Sigmoid colon (tissue), 4 donors: ENCODE measurements around the gene CCDC137.

Source experiments
- CTCF ChIP-seq, 4 experiments: fragments of 450-650 bp in 3 of 4; fragments of 200-600 bp in 1 of 4; IDR thresholded peaks; one replicate each; pipeline ENCODE4 v1.5.1; 2016 to 2019; ENCODE audit warnings: antibody characterized with exemption in 4 of 4, mild to moderate bottlenecking in 3 of 4, moderate library complexity in 2 of 4
- EP300 ChIP-seq, 4 donors: sonication (generic); formaldehyde crosslinking; IDR thresholded peaks; one replicate each; pipeline ENCODE4 v1.6.1; 2017; ENCODE audit warnings: antibody characterized with exemption in 4 of 4
- POLR2A ChIP-seq, 2 donors: fragments of 450-650 bp; IDR thresholded peaks; one replicate each; pipeline ENCODE4 v1.6.1; 2016; ENCODE audit warnings: antibody characterized with exemption in 2 of 2, mild to moderate bottlenecking in 2 of 2, moderate library complexity in 2 of 2
- POLR2AphosphoS5 ChIP-seq, 4 donors: sonication (generic); formaldehyde crosslinking; IDR thresholded peaks; one replicate each; pipeline ENCODE4 v1.6.1; 2017; ENCODE audit warnings: antibody characterized with exemption in 4 of 4

DNA sequence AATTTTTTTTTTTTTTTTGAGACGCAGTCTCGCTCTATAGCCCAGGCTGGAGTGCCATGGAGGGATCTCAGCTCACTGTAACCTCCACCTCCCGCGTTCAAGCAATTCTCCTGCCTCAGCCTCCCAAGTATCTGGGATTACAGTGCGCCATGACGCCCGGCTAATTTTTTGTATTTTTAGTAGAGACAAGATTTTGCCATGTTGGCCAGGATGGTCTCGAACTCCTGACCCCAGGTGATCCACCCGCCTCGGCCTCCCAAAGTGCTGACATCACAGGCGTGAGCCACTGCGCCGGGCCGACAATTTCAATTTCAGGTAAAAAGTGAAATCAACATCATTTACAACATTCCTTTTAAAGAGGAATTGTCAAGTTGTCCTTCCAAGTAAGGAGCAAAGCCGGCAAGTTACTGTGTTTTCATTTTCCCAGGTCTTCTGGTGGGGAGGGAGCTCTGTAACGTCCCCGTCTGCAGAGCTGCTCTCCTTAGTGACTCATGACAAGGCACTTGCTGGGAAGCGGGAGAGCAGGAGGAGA, 30.5 kb upstream of the CCDC137 start:
- no peak for TF ChIP-seq POLR2AphosphoS5 (IDR thresholded peaks at IDR 0.05)
- TF ChIP-seq CTCF (IDR thresholded peaks at IDR 0.05), result no peak
- no peak for TF ChIP-seq POLR2A (IDR thresholded peaks at IDR 0.05)
- TF ChIP-seq EP300 (IDR thresholded peaks at IDR 0.05), result no peak
